NT2/D1 (cell line): ENCODE results near the gene CFAP73.

Experiments used
- DNase-seq: peaks from one replicate; pipeline ENCODE4 v3.0.0-alpha.2; 2011; ENCODE audit warnings: low read depth, low spot score
- H3K27me3 ChIP-seq: 2 replicates; pipeline ENCODE4 v1.6.0; 2011; ENCODE audit warnings: mild to moderate bottlenecking; ENCODE audit not compliant: insufficient read length, insufficient read depth
- H3K36me3 ChIP-seq: 2 replicates; pipeline ENCODE4 v1.6.1; 2011; ENCODE audit warnings: mild to moderate bottlenecking, low read length, mixed read lengths; ENCODE audit not compliant: insufficient read depth, insufficient read length
- H3K4me1 ChIP-seq: 2 replicates; pipeline ENCODE4 v1.5.1; 2011; ENCODE audit not compliant: insufficient read depth, insufficient read length
- H3K4me3 ChIP-seq: 2 replicates; pipeline ENCODE4 v1.5.1; 2011; ENCODE audit warnings: low read depth; ENCODE audit not compliant: insufficient read length
- H3K9ac ChIP-seq: 2 replicates; pipeline ENCODE4 v1.6.0; 2011; ENCODE audit warnings: low read depth; ENCODE audit not compliant: insufficient read length
- H3K9me3 ChIP-seq: 2 replicates; pipeline ENCODE4 v1.5.1; 2011; ENCODE audit warnings: mild to moderate bottlenecking, low read length; ENCODE audit not compliant: insufficient read depth
- SUZ12 ChIP-seq: IDR thresholded peaks from 2 replicates; pipeline ENCODE4 v1.6.1; 2011; ENCODE audit not compliant: insufficient read length, insufficient read depth; ENCODE audit errors: extremely low read depth
- YY1 ChIP-seq: IDR thresholded peaks from 2 replicates; pipeline ENCODE4 v1.6.1; 2011; ENCODE audit not compliant: insufficient read length, insufficient read depth
- ZNF274 ChIP-seq: IDR thresholded peaks from 2 replicates; pipeline ENCODE4 v1.6.1; 2011; ENCODE audit warnings: mild to moderate bottlenecking, low read depth, low read length

CFAP73 gene

DNA sequence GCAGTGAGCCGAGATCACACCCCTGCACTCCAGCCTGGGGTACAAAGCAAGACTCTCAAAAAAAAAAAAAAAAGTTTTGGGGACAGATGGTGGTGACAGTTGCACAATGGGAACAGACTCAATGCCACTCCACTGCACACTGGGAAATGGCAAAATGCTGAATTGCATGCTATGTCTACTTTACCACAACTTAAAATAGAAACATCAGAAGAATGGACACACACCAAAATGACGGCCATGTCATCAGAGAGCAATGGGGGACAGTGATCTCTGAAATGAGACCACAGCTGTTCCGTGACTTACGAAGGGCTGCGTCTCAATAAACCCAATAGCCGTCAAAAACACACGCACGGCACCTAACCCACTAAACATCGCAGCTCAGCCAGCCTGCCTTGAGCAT is 22.0 kb downstream of the CFAP73 start:
- Histone ChIP-seq H3K4me1 (no peaks in the 10 kb centered on the region), H3K9me3 (no peaks in the 10 kb centered on the region), H3K4me3 (no peak overlapping the region), H3K36me3 (peaks cover 90% of the 10 kb centered on the region), H3K27me3 (no peaks in the 10 kb centered on the region), H3K9ac (no peak overlapping the region)
- DNase-seq: no peak
- no peak for TF ChIP-seq YY1
- TF ChIP-seq ZNF274: no peak
- TF ChIP-seq SUZ12: no peak

DNA sequence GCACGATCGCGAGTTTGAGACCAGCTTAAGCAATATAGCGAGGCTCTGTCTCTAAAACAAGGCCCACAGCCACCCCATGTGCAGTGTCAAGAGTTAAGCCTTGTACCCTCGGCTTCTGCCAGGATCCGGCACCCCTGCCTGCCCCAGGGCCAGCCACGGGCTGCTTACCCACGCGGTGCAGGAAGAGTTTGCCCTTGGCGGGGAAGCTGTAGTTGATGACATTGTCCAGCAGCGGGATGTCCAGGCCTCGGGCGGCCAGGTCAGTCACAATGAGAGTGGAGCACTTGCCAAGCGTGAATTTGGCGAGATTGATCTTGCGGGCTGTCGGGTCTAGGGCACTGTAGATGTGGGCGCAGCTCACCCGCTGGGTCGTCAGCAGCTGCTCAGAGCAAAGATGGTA is 22.7 kb downstream of the CFAP73 start:
- Histone ChIP-seq H3K4me3 (no peak overlapping the region), H3K27me3 (no peaks in the 10 kb centered on the region), H3K9ac (no peak overlapping the region), H3K36me3 (peaks cover 90% of the 10 kb centered on the region), H3K4me1 (no peaks in the 10 kb centered on the region), H3K9me3 (no peaks in the 10 kb centered on the region)
- no peak for DNase-seq
- TF ChIP-seq SUZ12 (no peak), ZNF274 (no peak), YY1 (no peak)

- TF ChIP-seq SUZ12 (no peak), YY1 (no peak), ZNF274 (no peak)
- peaks cover 90% of the 10 kb centered on the region for H3K36me3 ChIP-seq
- H3K27me3 ChIP-seq: no peaks in the 10 kb centered on the region
- no peak for DNase-seq
- H3K9ac ChIP-seq: no peak overlapping the region
- H3K9me3 ChIP-seq: no peaks in the 10 kb centered on the region
- H3K4me3 ChIP-seq: no peak overlapping the region
- H3K4me1 ChIP-seq: no peaks in the 10 kb centered on the region
Measured at GRCh38 chr12:113173081-113173698, 23.7 kb downstream of the CFAP73 start.

DNA sequence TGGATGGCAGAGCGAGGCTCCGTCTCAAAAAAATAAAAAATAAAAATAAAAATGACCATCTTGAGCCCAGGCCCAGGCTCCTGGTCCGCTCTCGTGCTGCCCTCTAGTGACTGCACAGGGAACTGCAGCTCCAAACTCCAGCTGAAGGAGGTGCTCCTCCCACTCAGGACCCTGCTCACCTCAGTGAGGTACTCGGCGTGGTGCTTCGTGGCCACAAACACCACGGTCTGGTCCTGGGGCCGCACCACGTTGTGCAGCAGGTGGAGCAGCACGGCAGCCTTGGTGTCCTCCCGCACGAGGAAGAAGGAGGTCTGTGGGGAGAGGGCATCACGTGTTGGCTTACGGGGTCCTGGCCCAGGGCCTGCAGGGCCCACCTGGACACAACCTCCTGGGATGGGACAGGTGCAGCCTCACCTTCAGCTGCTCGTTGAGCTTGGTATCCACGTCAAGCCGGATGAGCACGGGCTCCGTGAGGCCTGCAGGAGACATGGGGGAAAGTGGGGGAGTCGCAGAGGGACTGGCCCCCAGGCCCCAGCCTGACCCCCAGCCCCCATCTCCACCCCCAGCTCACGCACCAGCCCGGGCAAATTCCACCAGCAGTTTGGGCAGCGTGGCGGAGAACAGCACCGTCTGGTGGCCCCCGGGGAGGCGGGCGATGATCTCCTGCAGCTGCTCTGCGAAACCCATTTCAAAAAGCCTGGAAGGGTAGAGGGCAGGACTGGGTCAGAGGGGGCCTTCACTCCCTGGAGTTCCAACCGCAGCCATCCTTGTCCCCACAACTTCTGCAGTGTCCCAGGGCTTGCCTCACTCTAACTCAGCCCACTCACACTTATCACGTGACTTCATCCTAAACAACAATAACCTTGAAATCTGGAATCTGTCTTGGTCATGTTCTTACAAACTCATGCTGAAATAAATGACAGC is 25.2 kb downstream of the CFAP73 start:
- no peak overlapping the region for H3K4me3 ChIP-seq
- no peaks in the 10 kb centered on the region for H3K9me3 ChIP-seq
- peaks cover 92% of the 10 kb centered on the region for H3K36me3 ChIP-seq
- H3K4me1 ChIP-seq: no peaks in the 10 kb centered on the region
- no peaks in the 10 kb centered on the region for H3K27me3 ChIP-seq
- H3K9ac ChIP-seq: no peak overlapping the region
- TF ChIP-seq YY1 (no peak), ZNF274 (no peak), SUZ12 (no peak)
- DNase-seq: no peak

GRCh38 chr12:113179023-113179422 is 29.5 kb downstream of the CFAP73 start:
- TF ChIP-seq SUZ12: no peak
- no peak for TF ChIP-seq YY1
- TF ChIP-seq ZNF274: no peak
- Histone ChIP-seq H3K4me1 (peaks cover 4% of the 10 kb centered on the region), H3K4me3 (no peak overlapping the region), H3K27me3 (no peaks in the 10 kb centered on the region), H3K9ac (no peak overlapping the region), H3K9me3 (no peaks in the 10 kb centered on the region), H3K36me3 (peaks cover 87% of the 10 kb centered on the region)
- no peak for DNase-seq

DNA sequence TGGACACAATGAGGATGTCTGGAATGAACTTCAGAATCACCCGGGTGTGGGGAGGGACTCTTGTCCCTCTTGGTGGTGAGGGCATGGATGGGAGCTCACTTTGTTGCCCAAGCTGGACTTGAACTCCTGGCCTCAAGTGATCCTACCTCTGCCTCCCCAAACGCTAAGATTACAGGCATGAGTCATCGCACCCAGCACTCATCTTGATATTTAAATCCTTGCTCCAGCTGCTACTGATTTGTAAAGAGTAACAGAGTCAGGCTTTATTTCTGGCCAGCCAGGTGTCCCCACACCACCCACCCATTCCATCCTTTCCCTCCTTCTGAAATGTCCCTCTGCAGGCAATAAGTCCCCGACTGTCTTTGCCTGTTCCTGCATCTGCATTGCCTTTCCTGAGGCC is 30.8 kb downstream of the CFAP73 start:
- no peak overlapping the region for H3K9ac ChIP-seq
- no peak for TF ChIP-seq SUZ12
- no peak for TF ChIP-seq ZNF274
- no peak for TF ChIP-seq YY1
- no peaks in the 10 kb centered on the region for H3K27me3 ChIP-seq
- no peaks in the 10 kb centered on the region for H3K9me3 ChIP-seq
- DNase-seq: no peak
- peaks cover 4% of the 10 kb centered on the region for H3K4me1 ChIP-seq
- H3K36me3 ChIP-seq: peaks cover 75% of the 10 kb centered on the region
- no peak overlapping the region for H3K4me3 ChIP-seq

DNA sequence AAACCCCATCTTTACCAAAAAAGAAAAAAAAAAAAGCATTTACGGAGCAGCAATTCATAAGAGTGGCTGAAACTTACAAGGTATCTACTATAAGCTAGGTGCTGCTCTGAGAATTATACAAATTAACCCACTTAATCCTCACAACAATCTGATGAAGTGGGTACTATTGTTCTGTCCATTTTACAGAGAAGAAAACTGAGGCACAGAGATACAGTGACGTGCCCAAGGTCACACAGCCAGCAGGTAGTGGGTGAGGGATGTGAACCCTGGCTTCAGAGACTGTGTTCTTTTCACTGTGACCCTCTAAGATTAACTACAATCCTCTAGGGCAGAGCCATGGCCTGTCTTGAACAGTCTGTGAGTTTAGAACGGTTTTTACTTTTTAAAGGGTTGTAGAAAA is 32.5 kb downstream of the CFAP73 start:
- Histone ChIP-seq H3K4me3 (no peak overlapping the region), H3K4me1 (peaks cover 6% of the 10 kb centered on the region), H3K9ac (no peak overlapping the region), H3K9me3 (no peaks in the 10 kb centered on the region), H3K36me3 (peaks cover 70% of the 10 kb centered on the region), H3K27me3 (no peaks in the 10 kb centered on the region)
- TF ChIP-seq SUZ12 (no peak), YY1 (no peak), ZNF274 (no peak)
- DNase-seq: no peak
